LNCaP clone FGC (cell line): ENCODE measurements around the gene SCIN.

Experiments used
- DNase-seq: peaks from one replicate; pipeline ENCODE4 v3.0.0-alpha.2; 2011; ENCODE audit warnings: low read depth
- H3K4me3 ChIP-seq: 2 replicates; pipeline ENCODE4 v1.5.1; 2011; ENCODE audit warnings: mild to moderate bottlenecking, low read depth, low read length, control low read depth
- TF ChIP-seq, protein P1 (sequence below): IDR thresholded peaks from 2 replicates; pipeline ENCODE4 v1.5.1; 2012; ENCODE audit warnings: mild to moderate bottlenecking; ENCODE audit not compliant: control insufficient read depth, insufficient read depth; ENCODE audit errors: extremely low read depth

Gene SCIN

DNA sequence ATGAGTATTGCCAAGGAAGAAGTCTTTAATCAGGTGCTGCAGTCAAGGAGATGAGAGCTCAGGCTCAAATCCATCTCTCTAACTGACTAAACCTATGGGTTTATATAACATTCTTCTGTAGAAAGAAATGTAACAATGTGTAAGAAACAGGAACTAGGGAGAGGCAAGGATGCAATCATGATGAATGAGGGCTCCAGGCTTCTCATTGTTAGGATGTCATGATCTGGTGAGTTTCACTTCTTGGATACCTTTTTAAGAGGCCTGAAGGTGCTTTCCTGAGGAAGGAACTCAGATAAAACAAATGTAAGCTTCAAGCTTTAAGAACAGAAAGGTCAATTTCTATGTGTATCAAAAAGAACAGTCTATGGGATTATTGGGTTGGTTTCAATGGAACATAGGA lies 30.8 kb upstream of the SCIN start:
- DNase-seq: no peak
- no peak overlapping the region for H3K4me3 ChIP-seq
- TF ChIP-seq, protein P1, sequence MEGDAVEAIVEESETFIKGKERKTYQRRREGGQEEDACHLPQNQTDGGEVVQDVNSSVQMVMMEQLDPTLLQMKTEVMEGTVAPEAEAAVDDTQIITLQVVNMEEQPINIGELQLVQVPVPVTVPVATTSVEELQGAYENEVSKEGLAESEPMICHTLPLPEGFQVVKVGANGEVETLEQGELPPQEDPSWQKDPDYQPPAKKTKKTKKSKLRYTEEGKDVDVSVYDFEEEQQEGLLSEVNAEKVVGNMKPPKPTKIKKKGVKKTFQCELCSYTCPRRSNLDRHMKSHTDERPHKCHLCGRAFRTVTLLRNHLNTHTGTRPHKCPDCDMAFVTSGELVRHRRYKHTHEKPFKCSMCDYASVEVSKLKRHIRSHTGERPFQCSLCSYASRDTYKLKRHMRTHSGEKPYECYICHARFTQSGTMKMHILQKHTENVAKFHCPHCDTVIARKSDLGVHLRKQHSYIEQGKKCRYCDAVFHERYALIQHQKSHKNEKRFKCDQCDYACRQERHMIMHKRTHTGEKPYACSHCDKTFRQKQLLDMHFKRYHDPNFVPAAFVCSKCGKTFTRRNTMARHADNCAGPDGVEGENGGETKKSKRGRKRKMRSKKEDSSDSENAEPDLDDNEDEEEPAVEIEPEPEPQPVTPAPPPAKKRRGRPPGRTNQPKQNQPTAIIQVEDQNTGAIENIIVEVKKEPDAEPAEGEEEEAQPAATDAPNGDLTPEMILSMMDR: no peak

DNA sequence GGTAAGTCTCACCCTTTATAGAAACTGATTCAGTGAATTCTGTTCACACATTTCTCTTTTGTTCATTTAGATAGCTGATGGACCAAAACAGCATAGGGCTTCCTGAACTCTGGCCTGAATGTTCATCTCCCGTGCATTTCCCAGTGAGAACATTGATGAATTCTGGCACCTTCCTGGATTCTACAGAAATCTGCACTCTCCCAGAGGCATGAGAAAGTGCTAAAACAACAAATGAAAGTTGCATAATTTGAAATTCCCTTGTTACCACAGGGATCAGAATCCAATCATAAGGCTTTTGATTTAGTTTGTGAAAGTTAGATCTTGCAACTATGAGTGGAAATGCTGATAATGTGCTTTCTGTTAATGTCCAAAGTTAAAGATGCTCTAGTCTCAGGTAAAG lies 29.7 kb upstream of the SCIN start:
- TF ChIP-seq, protein P1: no peak
- no peak overlapping the region for H3K4me3 ChIP-seq
- DNase-seq: no peak

DNA sequence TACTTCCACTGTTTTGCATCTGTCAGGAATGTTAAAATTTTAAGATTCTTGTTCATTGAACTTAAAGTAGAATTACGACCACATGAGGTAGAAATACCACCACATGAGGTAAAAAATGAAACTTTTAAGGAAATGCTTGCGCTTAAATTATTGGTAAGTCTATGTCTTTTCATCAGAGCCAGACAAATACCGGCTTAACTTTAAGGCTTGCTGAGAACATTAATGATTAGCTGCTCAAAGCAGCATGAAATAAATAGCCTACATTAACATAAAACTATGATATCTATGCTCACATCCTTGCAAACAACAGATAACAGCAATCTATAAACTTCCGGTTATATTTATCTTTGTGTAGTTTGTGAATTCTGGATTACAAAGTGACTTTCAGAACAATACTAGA lies 26.9 kb upstream of the SCIN start:
- no peak for DNase-seq
- TF ChIP-seq, protein P1: no peak
- no peak overlapping the region for H3K4me3 ChIP-seq

DNA sequence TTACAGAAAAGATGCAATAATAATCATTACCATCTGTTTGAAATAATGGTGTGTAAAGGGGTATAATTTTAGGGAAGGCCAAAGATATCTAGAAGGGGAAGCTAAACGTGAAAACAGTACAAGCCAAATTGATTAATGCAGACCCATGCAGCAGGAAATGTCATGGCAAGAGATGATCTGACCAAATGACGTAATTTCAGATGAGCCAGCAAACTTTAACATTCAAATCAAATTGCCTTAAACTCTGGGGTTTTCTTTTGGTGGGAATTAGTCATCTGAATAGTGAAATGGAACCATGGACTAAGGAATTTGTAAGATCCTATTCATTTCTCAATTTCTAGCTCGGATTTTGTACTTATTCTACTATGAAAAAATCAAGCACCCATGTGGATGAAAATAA lies 21.4 kb upstream of the SCIN start:
- TF ChIP-seq, protein P1: no peak
- DNase-seq: no peak
- no peak overlapping the region for H3K4me3 ChIP-seq

DNA sequence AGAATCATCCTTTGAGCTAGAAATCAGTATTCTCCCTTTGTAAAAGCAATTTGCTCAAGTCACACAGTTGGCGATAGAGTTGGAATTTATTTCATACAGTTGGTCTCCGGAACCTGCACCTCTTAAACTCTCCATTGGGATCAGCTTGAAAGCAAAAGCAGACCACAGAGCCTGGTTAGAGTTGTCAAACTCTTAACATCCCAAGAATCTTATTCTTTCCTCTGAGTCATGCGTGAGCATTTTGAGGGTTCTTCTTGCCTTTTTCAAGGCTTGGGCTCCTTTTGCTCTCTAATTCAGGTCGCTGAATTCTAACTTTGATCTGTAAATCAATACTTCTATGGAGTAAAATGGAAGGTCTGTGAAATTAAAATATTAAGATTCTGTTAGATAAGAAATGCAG lies 19.6 kb upstream of the SCIN start:
- TF ChIP-seq, protein P1: no peak
- H3K4me3 ChIP-seq: no peak overlapping the region

DNA sequence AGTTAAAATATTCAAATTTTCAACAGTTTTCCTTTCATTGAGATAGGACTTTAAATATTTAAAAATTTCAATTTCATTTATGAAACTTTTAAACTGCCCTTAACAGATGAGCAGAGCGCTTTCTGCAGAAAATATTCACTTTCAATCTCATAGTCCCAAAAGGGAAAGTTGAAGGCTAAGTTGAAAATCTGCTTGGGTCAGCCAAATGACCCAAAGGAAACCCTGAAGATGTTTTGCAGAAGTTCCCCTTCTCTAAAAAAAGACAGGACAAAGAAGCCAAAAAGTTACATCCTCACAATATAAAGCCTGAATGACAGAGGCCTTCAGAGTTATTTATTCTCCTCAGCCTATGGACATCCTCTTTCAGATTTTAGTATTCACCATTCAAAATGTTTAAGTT lies 17.6 kb upstream of the SCIN start:
- TF ChIP-seq, protein P1: no peak
- no peak overlapping the region for H3K4me3 ChIP-seq
- no peak for DNase-seq

More for the DNA sequence above, 19.6 kb upstream of the SCIN start:
- DNase-seq: no peak

DNA sequence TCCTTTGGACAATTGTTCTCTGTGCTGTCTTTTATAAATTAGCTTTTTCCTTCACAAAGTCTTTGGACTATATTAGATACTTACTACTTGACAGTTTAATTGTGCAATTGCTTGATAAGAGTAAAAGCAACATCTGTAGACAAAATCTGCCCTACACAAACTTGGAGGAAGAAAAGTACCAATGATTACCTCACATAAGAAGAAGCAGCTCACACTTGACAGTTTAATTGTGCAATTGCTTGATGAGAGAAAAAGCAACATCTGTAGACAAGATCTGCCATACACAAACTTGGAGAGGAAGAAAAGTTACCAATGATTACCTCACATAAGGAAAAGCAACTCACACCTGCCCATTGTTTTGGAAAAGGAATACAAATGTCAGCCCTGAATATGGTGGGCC lies 17.1 kb upstream of the SCIN start:
- no peak overlapping the region for H3K4me3 ChIP-seq
- DNase-seq: no peak
- TF ChIP-seq, protein P1: no peak
